Prostate gland (tissue), 2 donors: ENCODE measurements around the gene TESK2.

Source experiments
- CTCF ChIP-seq, 4 experiments: fragments of 200-600 bp in 2 of 4; fragments of 450-650 bp in 2 of 4; sonication (generic) in 2 of 4; IDR thresholded peaks; 1 replicate in 3 of 4; 2 replicates in 1 of 4; pipeline ENCODE4 v1.5.1; 2016 to 2019; ENCODE audit warnings: antibody characterized with exemption in 4 of 4, mild to moderate bottlenecking in 2 of 4, moderate library complexity in 2 of 4
- POLR2A ChIP-seq: fragments of 450-650 bp; IDR thresholded peaks from one replicate; pipeline ENCODE4 v1.6.1; 2016; ENCODE audit warnings: antibody characterized with exemption, mild to moderate bottlenecking

GRCh38 chr1:45364294-45364693 is 126.7 kb downstream of the TESK2 start:
- TF ChIP-seq POLR2A (no peak), CTCF (IDR thresholded peaks at IDR 0.05) (no peak)
